Gastroesophageal sphincter (tissue), 4 donors: ENCODE data around the gene PTPN12. TPM values are rescaled to one million over a fixed set of nuclear protein-coding genes. Genes with fewer than 3 reads are reported as not detected.

Source experiments
- ATAC-seq: fragments of 150-250 bp; one replicate; pipeline ENCODE4 v1.9.1; 2016; ENCODE audit warnings: mild to moderate bottlenecking, moderate library complexity
- H3K27ac ChIP-seq, 4 donors: fragments of 200-600 bp; sonication (generic) in 3 of 4; 1 replicate in 3 of 4; 2 replicates in 1 of 4; pipeline ENCODE4 v1.5.1; 2016 to 2019
- H3K27me3 ChIP-seq: fragments of 200-600 bp; sonication (generic); one replicate; pipeline ENCODE4 v1.5.1; 2019
- H3K36me3 ChIP-seq, 2 donors: fragments of 200-600 bp; sonication (generic); one replicate each; pipeline ENCODE4 v1.5.1; 2019; ENCODE audit warnings: control low read depth in 1 of 2
- H3K4me1 ChIP-seq, 3 donors: fragments of 200-600 bp; sonication (generic); 1 replicate in 2 of 3; 2 replicates in 1 of 3; pipeline ENCODE4 v1.5.1; 2016 to 2019; ENCODE audit warnings: control low read depth in 2 of 3
- H3K4me3 ChIP-seq, 2 donors: fragments of 200-600 bp; sonication (generic); one replicate each; pipeline ENCODE4 v1.5.1; 2019; ENCODE audit warnings: mild to moderate bottlenecking in 1 of 2, moderate library complexity in 1 of 2
- H3K9me3 ChIP-seq, 3 donors: fragments of 200-600 bp; sonication (generic); one replicate each; pipeline ENCODE4 v1.5.1; 2017 to 2019; ENCODE audit warnings: control low read depth in 2 of 3
- CTCF ChIP-seq, 4 experiments: fragments of 200-600 bp in 2 of 4; fragments of 450-650 bp in 2 of 4; sonication (generic) in 1 of 4; IDR thresholded peaks; one replicate each; pipeline ENCODE4 v1.5.1; 2017 to 2019; ENCODE audit warnings: antibody characterized with exemption in 4 of 4, mild to moderate bottlenecking in 2 of 4, moderate library complexity in 2 of 4
- EP300 ChIP-seq: sonication (generic); formaldehyde crosslinking; IDR thresholded peaks from one replicate; pipeline ENCODE4 v1.6.1; 2017; ENCODE audit warnings: antibody characterized with exemption, mild to moderate bottlenecking
- POLR2A ChIP-seq, 2 donors: fragments of 450-650 bp; IDR thresholded peaks; one replicate each; pipeline ENCODE4 v1.6.1; 2017; ENCODE audit warnings: antibody characterized with exemption in 2 of 2, mild to moderate bottlenecking in 2 of 2, moderate library complexity in 1 of 2
- POLR2AphosphoS5 ChIP-seq: sonication (generic); formaldehyde crosslinking; IDR thresholded peaks from one replicate; pipeline ENCODE4 v1.6.1; 2017; ENCODE audit warnings: antibody characterized with exemption
- WGBS, 2 donors: methylation state at CpG; one replicate each; pipeline ENCODE4 v1.1.5; 2018; ENCODE audit warnings: low coverage in 1 of 2; 5-methylcytosine and 5-hydroxymethylcytosine counted together
- total RNA-seq, 4 donors: library from RNA; depleted of rRNA; stranded (reverse); fragments of >200 nt; gene quantifications; one replicate each; pipeline ENCODE4 v1.1.0, GENCODE V29; 2016

PTPN12 gene
- total RNA-seq, 4 donors from 2014 or later, result 87.1 to 147 (median 100) TPM

GRCh38 chr7:77665161-77665560 is 128.1 kb downstream of the PTPN12 start:
- H3K27ac ChIP-seq, result no peak overlapping the region
- no peaks in the 10 kb centered on the region for H3K9me3 ChIP-seq
- H3K4me1 ChIP-seq, result no peaks in the 10 kb centered on the region
- H3K36me3 ChIP-seq, result peaks cover 0 to 17% of the 10 kb centered on the region in 2 donors
- no peak overlapping the region for H3K4me3 ChIP-seq
- H3K27me3 ChIP-seq, result no peaks in the 10 kb centered on the region
- TF ChIP-seq CTCF (IDR thresholded peaks at IDR 0.05) (no peak), EP300 (no peak)
- no peak for ATAC-seq

- Histone ChIP-seq H3K4me3 (no peak overlapping the region), H3K36me3 (peaks cover 0 to 4% of the 10 kb centered on the region in 2 donors), H3K4me1 (no peaks in the 10 kb centered on the region), H3K9me3 (no peaks in the 10 kb centered on the region), H3K27ac (no peak overlapping the region), H3K27me3 (no peaks in the 10 kb centered on the region)
- TF ChIP-seq EP300 (no peak), POLR2AphosphoS5 (no peak), POLR2A (IDR thresholded peaks at IDR 0.05) (no peak), CTCF (IDR thresholded peaks at IDR 0.05) (no peak)
- 90% methylated on average over 6 of the region's 6 CpGs; no CpG with 5 or more reads in 1 of the 2 donors for WGBS, 2 donors
- ATAC-seq, result no peak
These were observed 130.5 kb downstream of the PTPN12 start for GRCh38 chr7:77667459-77668086.

GRCh38 chr7:77674878-77675277 is 137.8 kb downstream of the PTPN12 start:
- Histone ChIP-seq H3K27me3 (no peaks in the 10 kb centered on the region), H3K9me3 (no peaks in the 10 kb centered on the region), H3K4me3 (no peak overlapping the region), H3K36me3 (peaks cover 0 to 5% of the 10 kb centered on the region in 2 donors), H3K4me1 (no peaks in the 10 kb centered on the region), H3K27ac (no peak overlapping the region)
- ATAC-seq, result no peak
- WGBS, 2 donors, result 76 to 84% methylated on average over 3 to 4 of the region's 5 CpGs
- TF ChIP-seq POLR2A (IDR thresholded peaks at IDR 0.05), result no peak
- no peak for TF ChIP-seq CTCF (IDR thresholded peaks at IDR 0.05)
- TF ChIP-seq POLR2AphosphoS5, result no peak

- Histone ChIP-seq H3K4me1 (peaks cover 0 to 9% (median 0%) of the 10 kb centered on the region in 3 donors), H3K27ac (no peak overlapping the region), H3K27me3 (no peaks in the 10 kb centered on the region), H3K4me3 (no peak overlapping the region), H3K9me3 (no peaks in the 10 kb centered on the region), H3K36me3 (peaks cover 0 to 28% of the 10 kb centered on the region in 2 donors)
- TF ChIP-seq POLR2AphosphoS5 (no peak), CTCF (IDR thresholded peaks at IDR 0.05) (no peak)
- no peak for ATAC-seq
These were observed 142.5 kb downstream of the PTPN12 start for GRCh38 chr7:77679608-77680007.

- H3K27me3 ChIP-seq, result no peaks in the 10 kb centered on the region
- H3K36me3 ChIP-seq, result peaks cover 0 to 28% of the 10 kb centered on the region in 2 donors
- H3K4me3 ChIP-seq, result no peak overlapping the region
- H3K27ac ChIP-seq, result no peak overlapping the region
- H3K9me3 ChIP-seq, result no peaks in the 10 kb centered on the region
- TF ChIP-seq EP300, result no peak
- peaks cover 0 to 16% (median 0%) of the 10 kb centered on the region in 3 donors for H3K4me1 ChIP-seq
- no peak for ATAC-seq
- 90 to 97% methylated on average over 6 of the region's 7 CpGs for WGBS, 2 donors
These were observed 143.2 kb downstream of the PTPN12 start for GRCh38 chr7:77680266-77680665.
